Superior temporal gyrus (tissue), 1 donor: ENCODE results near the gene CELF2.

Experiments
- DNase-seq: peaks from one replicate; pipeline ENCODE4 v3.0.0-alpha.2; 2016; ENCODE audit errors: extremely low spot score

CELF2 gene

DNA sequence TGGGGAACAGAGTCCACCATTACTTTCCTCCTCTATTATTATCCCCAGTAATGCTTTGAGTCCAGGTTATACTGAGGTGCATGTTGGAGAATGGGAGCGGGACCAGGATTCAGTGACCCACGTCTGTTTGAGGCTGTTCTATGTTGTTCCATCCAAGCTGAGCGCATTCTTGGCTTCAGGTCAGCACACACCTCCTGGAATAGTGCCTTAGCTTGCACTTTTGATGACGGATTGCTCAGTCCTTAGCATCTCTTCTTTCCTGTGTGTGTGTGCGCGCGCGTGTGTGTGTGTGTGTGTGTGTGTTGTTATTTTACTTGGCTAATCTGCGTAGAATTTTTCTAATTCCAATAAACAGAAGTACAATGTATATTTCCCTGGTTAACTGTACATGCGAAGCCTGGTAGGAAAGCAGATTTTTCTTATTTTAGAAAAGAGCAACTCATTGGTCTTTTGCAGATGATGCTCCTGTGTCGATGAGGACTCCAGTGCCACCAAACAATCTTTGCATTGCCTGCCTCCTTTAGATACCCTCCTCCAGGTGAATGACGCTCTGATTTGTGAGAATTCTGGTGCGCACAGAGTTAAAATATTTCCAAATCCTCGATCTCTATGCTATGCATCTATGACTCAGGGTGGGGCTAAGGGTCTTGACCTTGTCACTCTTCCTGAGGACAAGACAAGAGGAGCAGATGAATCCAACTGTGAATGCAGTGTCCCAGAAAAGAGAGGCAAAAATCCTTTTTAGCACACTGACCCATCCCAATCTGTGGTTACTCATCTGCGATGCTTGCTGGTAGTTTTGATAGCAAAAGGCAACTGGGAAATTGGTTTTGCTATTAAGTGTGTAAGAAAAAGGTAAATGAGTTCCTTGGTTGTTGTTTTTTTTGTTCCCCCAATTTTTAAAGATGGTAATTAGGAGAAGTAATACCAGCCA is 13.3 kb upstream of the CELF2 start:
- DNase-seq = peak; percentile 41

GRCh38 chr10:11005725-11006427 is 11.8 kb upstream of the CELF2 start:
- peak; percentile 58 for DNase-seq

GRCh38 chr10:11006428-11006825 is 11.2 kb upstream of the CELF2 start:
- DNase-seq = peak; percentile 57

- peak; percentile 43 for DNase-seq
Measured at GRCh38 chr10:11007476-11008020, 10.1 kb upstream of the CELF2 start.

GRCh38 chr10:11009471-11010308 is 8.0 kb upstream of the CELF2 start:
- peak; percentile 48 for DNase-seq

- no peak for DNase-seq
Measured at GRCh38 chr10:11010582-11010981, 7.1 kb upstream of the CELF2 start.

DNA sequence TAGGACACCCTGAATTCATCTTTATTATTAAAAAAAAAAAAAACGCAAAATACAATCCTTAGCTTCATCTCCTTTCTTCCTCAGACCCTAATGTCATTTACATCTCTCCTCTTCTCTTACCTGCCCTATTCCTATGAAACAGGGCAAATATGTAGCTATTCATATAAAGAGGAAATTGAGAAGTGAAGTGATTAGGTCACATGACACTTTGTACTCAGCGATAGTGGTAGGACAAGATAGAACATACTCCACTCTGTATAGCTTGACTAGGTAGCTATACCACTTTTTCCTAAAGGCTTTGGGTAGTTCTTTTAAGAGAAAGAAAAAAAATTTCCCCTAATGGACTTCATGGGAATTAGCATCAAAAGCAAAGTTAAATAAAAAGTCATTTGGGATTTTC is 6.2 kb upstream of the CELF2 start:
- no peak for DNase-seq

DNA sequence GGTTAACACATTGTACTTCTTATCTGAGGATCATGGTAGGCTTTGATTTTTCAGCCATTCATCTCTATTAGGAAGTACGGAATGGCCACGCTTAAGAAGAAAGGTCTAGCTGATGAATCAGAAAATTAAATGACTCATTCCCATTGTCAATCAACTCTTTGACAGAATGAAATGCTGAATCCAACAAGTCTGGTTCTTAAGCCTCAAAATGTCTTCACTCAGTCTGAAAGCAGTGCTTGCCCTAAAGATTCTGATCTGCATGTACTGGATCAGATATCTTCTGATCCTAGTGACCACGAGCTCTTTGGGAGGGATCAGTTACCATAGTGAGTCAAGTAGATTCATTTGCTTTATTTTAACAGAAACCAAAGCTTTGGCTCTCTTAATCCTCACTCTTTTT is 5.7 kb upstream of the CELF2 start:
- no peak for DNase-seq

DNA sequence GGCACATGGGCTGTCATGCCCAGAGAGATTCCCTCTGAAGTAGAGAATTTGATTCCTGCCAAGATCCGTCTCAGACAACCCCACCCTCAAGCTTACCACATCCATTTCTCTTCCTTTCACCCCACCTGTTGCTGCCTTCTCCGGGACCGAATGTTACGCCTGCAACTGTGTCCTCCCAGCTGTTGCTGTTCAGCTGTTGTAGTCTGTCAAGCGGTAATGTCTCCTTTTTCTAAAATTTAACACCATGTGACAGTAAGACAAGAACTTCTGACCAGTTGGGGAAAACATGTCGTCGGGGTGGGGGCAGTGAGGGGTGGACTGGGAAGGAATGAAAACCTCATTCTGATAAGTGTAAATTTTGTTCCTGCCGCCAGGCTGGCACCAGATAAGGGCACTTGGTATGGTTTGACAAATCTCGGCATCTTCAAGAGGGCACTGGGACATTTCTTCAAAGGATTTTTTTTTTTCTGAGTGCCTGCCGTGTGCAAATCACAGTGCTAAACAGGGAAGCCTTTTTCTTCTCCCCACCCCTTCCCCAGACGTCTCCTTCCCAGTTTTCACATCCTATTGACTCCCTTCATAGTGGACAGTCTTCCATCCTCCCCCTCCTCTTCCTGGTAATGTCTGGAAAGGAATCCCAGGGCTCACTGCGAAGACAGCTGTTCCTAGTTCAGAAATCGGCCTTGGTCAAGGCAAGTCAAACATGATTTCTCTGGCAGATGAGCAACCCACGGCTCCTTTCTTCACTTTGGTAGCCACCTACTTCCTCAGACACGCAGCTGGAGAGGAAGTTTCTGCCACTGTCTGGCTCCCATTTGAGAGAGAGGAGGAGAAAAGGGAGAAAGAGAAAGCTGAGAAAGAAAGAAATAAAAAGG is 5.0 kb upstream of the CELF2 start:
- DNase-seq = no peak

DNA sequence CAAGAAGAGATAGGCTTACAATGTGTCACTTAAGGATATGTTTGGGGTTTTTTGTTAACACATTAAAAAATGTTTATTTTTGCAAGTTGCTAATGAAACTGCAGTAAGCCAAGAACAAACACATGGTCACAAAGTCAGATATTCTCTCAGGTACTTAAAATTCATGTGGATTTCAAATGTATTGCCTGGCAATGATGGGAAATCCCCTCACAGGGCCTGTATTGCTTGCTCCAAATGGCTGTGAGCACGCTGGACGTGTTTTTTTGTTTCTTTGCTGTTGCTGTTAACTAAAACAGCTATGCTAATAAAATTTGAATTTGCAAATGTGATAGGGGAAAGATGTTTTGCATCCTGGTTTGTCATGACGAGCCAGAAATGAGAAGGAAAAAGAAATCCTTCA is 3.8 kb upstream of the CELF2 start:
- DNase-seq = peak; percentile 38

- peak; percentile 73 for DNase-seq
Measured at GRCh38 chr10:11014671-11015445, 2.8 kb upstream of the CELF2 start.

DNA sequence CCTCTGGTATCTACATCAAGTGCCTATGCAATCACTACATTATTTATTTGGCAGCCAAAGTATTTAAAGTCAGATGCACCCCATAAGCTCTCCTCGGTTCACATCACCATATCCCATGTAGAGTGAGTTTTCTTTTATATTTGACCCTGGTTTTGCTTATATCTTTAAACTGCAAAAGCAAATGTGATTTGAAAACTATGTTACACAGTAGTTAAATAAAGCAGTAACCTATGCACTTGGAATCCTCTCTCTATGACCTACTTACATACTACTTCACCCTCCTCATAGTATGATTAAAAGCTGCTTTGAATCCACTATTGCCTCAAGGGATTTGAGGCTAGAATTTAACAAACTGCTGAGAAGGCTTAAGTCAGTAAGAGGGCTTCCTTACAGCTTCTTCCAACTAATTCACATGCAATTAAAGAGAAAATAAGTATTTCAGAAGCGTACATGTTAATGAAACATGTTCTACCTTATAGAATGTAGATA is 2.2 kb upstream of the CELF2 start:
- peak; percentile 56 for DNase-seq

DNA sequence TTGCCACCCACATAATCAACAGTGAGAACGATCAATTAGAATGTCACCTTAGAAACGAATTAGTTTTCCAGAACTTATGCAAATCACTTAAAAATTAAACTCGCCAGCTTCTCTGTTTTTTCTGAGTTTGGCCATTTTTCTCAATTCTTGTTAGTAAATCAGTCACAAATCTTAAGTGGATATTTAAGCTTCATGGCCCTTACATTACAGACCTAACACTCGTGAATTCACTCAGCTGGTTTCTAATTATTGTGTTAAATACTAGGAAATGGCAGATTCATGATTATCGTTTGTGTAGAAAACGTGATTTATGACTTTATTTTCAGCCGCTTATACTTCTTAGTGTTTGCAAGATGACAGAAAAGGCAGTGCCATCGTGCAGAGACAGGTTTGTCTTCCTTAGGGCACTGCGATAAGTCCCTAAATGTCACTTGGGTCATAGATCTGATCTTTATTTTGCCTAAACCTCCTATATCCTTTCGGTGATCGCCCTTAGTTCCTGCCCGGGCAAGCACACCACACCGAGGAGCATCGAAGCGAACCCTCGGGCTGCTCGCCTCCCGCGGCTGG is 587 bp upstream of the CELF2 start:
- peak; percentile 64 for DNase-seq

DNA sequence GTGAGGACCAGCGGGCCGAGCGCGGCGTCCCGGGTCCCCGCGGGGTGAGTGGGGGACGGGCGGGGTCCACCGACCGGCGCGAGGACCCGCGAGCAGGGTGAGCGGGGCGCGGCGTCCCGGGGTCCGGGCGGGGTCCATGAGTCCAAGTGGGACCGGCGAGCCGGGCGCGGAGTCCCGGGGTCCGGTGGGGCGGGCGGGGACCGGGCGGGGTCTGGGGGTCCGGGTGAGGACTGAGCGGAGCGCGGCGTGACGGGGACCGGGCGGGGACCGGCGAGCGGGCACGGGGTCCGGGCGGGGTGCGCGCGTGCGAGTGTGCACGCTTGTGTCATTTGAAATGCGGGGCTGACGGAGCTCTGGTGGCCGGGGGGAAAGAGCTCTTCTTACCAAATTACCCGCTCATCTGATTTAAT is 765 bp downstream of the CELF2 start:
- DNase-seq = no peak

DNA sequence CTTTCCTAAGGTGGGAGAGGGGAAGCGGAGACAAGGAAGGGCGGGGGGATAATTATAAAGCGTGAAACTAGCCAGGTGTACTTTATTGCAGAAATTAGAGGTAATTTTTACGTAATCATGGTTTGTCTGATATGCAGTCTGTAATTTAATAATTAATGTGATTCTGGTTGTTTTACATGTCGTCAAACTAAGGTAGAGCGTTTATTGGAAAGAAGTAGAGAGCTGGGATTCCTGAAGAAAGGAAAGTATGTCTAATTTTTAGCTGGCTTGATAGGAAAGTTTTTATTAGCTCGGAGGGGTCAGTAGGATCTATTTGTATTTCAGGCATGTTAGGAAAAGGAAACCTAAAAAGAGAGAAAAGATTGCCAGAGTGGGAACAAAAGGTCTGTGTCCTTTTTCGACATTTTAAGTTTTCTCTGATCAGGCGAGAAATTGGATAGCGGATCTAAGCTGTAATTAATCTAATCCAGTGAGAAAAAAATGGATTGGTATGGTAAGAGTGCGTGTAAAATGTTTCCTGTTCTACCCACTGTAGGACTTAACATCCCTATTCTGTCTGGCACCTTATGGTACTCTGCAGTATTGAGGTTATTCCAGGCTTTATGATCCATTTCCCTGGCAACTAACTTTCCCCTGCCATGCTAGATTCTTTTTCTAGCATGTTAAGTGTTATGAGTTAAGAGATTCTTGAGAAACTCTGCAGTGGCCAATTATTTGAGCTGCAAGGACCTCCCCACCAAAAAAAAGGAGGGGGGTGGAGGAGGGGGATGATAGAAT is 1.4 kb downstream of the CELF2 start:
- no peak for DNase-seq

DNA sequence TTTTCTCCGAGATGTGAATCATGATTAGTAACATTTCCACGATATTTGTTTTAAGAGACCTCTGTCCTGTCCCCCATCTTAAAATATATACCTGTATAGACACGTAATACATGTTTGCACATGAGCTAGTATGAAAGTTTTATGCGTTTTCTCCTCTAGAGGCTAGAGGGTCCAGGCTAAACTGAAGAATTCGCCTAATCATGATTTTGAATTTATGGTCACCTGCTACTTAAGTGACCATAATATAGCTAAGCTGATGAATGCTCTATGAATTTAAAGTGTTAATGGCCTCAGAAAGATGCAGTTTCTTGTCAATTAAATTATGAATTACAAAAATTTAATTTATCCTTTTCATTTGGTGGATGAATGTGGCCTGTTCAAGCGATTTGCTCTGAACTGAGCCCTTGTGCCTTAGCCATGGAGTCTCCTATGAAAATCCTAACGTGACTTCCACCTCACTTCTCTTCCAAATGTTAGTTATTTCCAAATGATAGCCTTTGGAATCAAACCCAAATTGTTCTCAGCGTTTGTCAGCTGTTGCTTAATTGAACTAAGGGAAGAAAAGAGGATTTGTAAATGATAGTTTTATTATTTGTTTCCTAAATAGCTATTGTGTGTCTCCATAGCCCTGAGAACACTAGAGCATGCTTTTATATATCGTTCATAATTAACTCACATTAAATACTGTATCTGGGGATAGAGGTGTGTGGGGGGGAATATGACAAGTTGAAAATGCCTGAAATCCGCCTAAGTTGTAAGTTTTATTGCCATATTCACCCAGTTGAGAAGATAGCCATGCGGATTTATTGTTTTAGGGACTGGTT is 2.3 kb downstream of the CELF2 start:
- DNase-seq = no peak

DNA sequence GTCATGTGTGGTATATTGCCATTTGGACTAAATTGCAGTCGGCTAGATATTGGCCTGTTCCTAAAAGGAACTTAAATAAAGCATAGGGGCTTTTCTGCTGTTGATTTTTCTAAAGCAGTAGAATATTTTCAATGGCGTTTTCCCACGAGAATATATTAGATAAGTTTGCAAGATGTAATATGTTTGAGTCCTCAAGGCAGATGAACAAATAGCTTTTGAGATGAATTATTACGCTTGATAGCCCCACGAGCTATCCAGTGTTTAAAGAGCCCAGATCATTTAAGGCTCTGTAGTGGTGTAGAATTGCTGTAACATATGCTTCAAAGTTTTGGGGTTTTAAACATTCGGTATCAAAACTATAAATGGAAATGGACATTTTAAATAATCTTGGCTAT is 2.9 kb downstream of the CELF2 start:
- no peak for DNase-seq

GRCh38 chr10:11022213-11022612 is 4.5 kb downstream of the CELF2 start:
- DNase-seq = no peak
